ENCODE data around the gene ST3GAL3.
"Not testable (repeated sequence)": the region's sequence is repeated elsewhere in the genome, so short reads cannot be mapped to it uniquely, and the experiment has no call there.

ST3GAL3 gene

GRCh38 chr1:43768168-43768567 lies 60.8 kb downstream of the ST3GAL3 start:
- TF ChIP-seq CTCF (IDR thresholded peaks at IDR 0.05; ENCODE audit: low read depth, low read length): no peak
- DNase-seq (ENCODE audit: extremely low read depth, low read depth): no peak

GRCh38 chr1:43769350-43769908 lies 62.1 kb downstream of the ST3GAL3 start:
- DNase-seq (ENCODE audit: extremely low read depth, low read depth): no peak
- no peak for TF ChIP-seq CTCF (IDR thresholded peaks at IDR 0.05; ENCODE audit: low read depth, low read length)

GRCh38 chr1:43770111-43770510 lies 62.8 kb downstream of the ST3GAL3 start:
- no peak for DNase-seq (ENCODE audit: extremely low read depth, low read depth)
- no peak for TF ChIP-seq CTCF (IDR thresholded peaks at IDR 0.05; ENCODE audit: low read depth, low read length)

- no peak for DNase-seq (ENCODE audit: extremely low read depth, low read depth)
- no peak for TF ChIP-seq CTCF (IDR thresholded peaks at IDR 0.05; ENCODE audit: low read depth, low read length)
Observed at GRCh38 chr1:43772978-43773377, 65.6 kb downstream of the ST3GAL3 start.

- no peak for TF ChIP-seq CTCF (IDR thresholded peaks at IDR 0.05; ENCODE audit: low read depth, low read length)
- DNase-seq (ENCODE audit: extremely low read depth, low read depth): no peak
Observed at GRCh38 chr1:43773821-43774220, 66.5 kb downstream of the ST3GAL3 start.

- no peak for TF ChIP-seq CTCF (IDR thresholded peaks at IDR 0.05; ENCODE audit: low read depth, low read length)
- DNase-seq (ENCODE audit: extremely low read depth, low read depth): peak; percentile 29
Observed at GRCh38 chr1:43774359-43774758, 67.0 kb downstream of the ST3GAL3 start.

- peak; percentile 69 for DNase-seq (ENCODE audit: extremely low read depth, low read depth)
- TF ChIP-seq CTCF (IDR thresholded peaks at IDR 0.05; ENCODE audit: low read depth, low read length): peak; percentile 11
Observed at GRCh38 chr1:43776043-43776761, 68.9 kb downstream of the ST3GAL3 start.

GRCh38 chr1:43777916-43778315 lies 70.6 kb downstream of the ST3GAL3 start:
- not testable (repeated sequence) for DNase-seq (ENCODE audit: extremely low read depth, low read depth)

Data from AG09319 (cell line).